ENCODE measurements around the gene GNAI3.

- TF ChIP-seq POLR2A (IDR thresholded peaks at IDR 0.05; ENCODE audit: low read length) (no peak), GATA1 (IDR thresholded peaks at IDR 0.05; ENCODE audit: low read depth, low read length) (no peak)
Measured at GRCh38 chr1:109654519-109654918, 106.1 kb downstream of the GNAI3 start.
